Measurements from ENCODE around the gene NLRX1. TPM values are rescaled to one million over a fixed set of nuclear protein-coding genes. Genes with fewer than 3 reads are reported as not detected.

The NLRX1 gene
- total RNA-seq, 3 donors from 2014 or later (not counting 1 experiment from before 2014, with no cell fraction given) = 12.4 to 16.4 (median 13.8) TPM

DNA sequence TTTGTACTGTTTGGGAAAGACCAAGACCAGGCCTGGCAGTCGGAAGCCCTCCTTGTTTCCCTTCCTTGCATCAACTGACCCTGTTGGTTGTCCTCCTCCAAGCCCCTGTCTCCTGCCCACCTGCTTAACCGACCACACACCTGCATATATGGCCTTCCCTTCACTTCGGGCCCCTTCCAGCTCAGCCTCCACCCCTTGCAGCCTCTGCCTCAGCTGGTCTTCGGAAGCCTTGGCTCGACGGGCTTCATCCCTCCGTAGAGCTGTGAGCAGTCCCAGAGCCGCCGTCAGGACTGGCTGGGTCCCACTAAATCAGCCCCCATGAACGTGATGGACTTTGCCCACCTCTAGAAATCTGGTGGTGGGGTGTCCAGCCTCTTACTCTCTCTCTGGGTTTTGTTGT is 25.1 kb downstream of the NLRX1 start:
- Histone ChIP-seq H3K27me3 (ENCODE audit: control insufficient read depth, insufficient read depth, low read length) (no peaks in the 10 kb centered on the region), H3K4me3 (ENCODE audit: low read length) (no peak overlapping the region), H3K9me3 (ENCODE audit: control insufficient read depth, insufficient read depth, low read length) (no peaks in the 10 kb centered on the region), H3K4me1 (ENCODE audit: control insufficient read depth, insufficient read depth, low read length) (no peaks in the 10 kb centered on the region), H3K27ac (ENCODE audit: low read length) (no peak overlapping the region), H3K36me3 (ENCODE audit: control insufficient read depth, insufficient read depth, low read length) (no peaks in the 10 kb centered on the region)
- 82% methylated on average over 10 of the region's 10 CpGs for WGBS (ENCODE audit: insufficient coverage)
- intact Hi-C loops (cut with micrococcal nuclease) = loop anchor here (10.0 kb wide), 1 partner anchor 139 kb away; the partner anchor contains the start of gene HYOU1
- H3K4me1 Mint-ChIP-seq = peaks cover 0 to 9% of the 10 kb centered on the region in 2 donors
- peaks cover 7 to 8% of the 10 kb centered on the region in 2 donors for H3K27me3 Mint-ChIP-seq (ENCODE audit: low read depth in 2 of 2)
- H3K9me3 Mint-ChIP-seq = no peaks in the 10 kb centered on the region
- DNase-seq (no peak), ATAC-seq (no peak)
- TF ChIP-seq, protein P1, sequence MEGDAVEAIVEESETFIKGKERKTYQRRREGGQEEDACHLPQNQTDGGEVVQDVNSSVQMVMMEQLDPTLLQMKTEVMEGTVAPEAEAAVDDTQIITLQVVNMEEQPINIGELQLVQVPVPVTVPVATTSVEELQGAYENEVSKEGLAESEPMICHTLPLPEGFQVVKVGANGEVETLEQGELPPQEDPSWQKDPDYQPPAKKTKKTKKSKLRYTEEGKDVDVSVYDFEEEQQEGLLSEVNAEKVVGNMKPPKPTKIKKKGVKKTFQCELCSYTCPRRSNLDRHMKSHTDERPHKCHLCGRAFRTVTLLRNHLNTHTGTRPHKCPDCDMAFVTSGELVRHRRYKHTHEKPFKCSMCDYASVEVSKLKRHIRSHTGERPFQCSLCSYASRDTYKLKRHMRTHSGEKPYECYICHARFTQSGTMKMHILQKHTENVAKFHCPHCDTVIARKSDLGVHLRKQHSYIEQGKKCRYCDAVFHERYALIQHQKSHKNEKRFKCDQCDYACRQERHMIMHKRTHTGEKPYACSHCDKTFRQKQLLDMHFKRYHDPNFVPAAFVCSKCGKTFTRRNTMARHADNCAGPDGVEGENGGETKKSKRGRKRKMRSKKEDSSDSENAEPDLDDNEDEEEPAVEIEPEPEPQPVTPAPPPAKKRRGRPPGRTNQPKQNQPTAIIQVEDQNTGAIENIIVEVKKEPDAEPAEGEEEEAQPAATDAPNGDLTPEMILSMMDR (IDR thresholded peaks at IDR 0.05) = no peak
- no peak overlapping the region for H3K27ac Mint-ChIP-seq
- H3K4me3 Mint-ChIP-seq = no peak overlapping the region
- H3K36me3 Mint-ChIP-seq = no peaks in the 10 kb centered on the region

DNA sequence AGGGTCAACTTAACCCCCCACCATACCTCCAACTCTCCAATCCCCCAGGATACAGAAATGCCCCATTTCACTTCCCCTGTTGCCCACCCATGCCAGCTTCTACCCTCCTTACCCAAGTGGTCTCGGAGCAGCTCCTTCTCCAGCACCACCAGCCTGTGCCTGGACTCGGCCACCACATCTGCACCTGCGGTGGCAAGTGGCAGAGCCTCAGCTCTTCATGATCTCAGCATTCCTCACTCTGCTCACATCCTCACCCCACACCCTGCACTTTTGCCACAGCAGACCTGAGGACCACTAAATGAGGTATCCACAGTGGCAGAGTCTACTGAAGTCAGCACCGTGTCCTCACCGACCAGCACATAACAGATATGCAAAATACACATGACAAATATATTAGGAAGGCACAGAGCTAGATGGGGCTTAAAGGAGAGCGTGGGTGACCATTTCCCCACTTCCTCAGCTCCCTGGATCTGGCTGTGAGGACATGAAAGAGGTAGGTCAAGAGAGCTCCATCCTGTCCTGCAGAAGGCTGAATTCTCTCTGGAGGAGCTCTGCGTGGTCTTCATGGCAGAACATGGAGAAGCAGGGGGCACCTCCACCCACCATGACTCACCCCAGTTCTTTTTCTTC is 26.4 kb downstream of the NLRX1 start:
- Mint-ChIP-seq H3K4me3 (no peak overlapping the region), H3K36me3 (no peaks in the 10 kb centered on the region), H3K9me3 (no peaks in the 10 kb centered on the region), H3K4me1 (peaks cover 0 to 9% of the 10 kb centered on the region in 2 donors), H3K27me3 (ENCODE audit: low read depth in 2 of 2) (peaks cover 7 to 8% of the 10 kb centered on the region in 2 donors), H3K27ac (no peak overlapping the region)
- no peaks in the 10 kb centered on the region for H3K9me3 ChIP-seq (ENCODE audit: control insufficient read depth, insufficient read depth, low read length)
- H3K27ac ChIP-seq (ENCODE audit: low read length) = no peak overlapping the region
- H3K4me3 ChIP-seq (ENCODE audit: low read length) = no peak overlapping the region
- no peaks in the 10 kb centered on the region for H3K4me1 ChIP-seq (ENCODE audit: control insufficient read depth, insufficient read depth, low read length)
- ATAC-seq (no peak), DNase-seq (no peak)
- WGBS (ENCODE audit: insufficient coverage) = 88% methylated on average over 5 of the region's 7 CpGs
- intact Hi-C loops (cut with micrococcal nuclease) = loop anchor here (10.0 kb wide), 1 partner anchor 140 kb away; the partner anchor contains the start of gene HYOU1
- H3K27me3 ChIP-seq (ENCODE audit: control insufficient read depth, insufficient read depth, low read length) = no peaks in the 10 kb centered on the region
- no peaks in the 10 kb centered on the region for H3K36me3 ChIP-seq (ENCODE audit: control insufficient read depth, insufficient read depth, low read length)
- TF ChIP-seq, protein P1 (IDR thresholded peaks at IDR 0.05) = no peak

DNA sequence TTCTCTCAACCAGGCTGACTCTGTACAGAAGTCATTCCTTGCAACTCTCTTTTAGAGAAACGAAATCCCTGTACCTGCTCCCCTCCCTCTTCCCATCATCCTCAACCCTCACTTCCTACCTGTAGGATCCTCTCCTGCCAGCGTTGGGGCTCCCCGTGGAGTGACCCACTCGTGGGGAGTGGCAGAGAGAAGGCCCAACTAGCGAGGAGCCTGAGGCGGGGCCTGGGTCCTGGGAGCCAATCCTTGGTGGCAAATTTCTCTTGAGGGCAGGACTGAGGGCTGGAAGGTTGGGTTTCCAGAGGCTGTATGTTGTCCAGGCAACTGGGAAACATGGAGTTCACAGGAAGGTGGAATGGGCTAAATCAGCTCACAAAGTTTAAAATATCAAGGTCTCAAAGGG is 27.2 kb downstream of the NLRX1 start:
- Histone ChIP-seq H3K36me3 (ENCODE audit: control insufficient read depth, insufficient read depth, low read length) (no peaks in the 10 kb centered on the region), H3K27ac (ENCODE audit: low read length) (no peak overlapping the region), H3K4me3 (ENCODE audit: low read length) (no peak overlapping the region), H3K9me3 (ENCODE audit: control insufficient read depth, insufficient read depth, low read length) (no peaks in the 10 kb centered on the region), H3K4me1 (ENCODE audit: control insufficient read depth, insufficient read depth, low read length) (no peaks in the 10 kb centered on the region), H3K27me3 (ENCODE audit: control insufficient read depth, insufficient read depth, low read length) (no peaks in the 10 kb centered on the region)
- no peak overlapping the region for H3K4me3 Mint-ChIP-seq
- H3K4me1 Mint-ChIP-seq = peaks cover 0 to 9% of the 10 kb centered on the region in 2 donors
- H3K27ac Mint-ChIP-seq = no peak overlapping the region
- TF ChIP-seq, protein P1 (IDR thresholded peaks at IDR 0.05) = no peak
- intact Hi-C loops (cut with micrococcal nuclease) = loop anchor here (10.0 kb wide), 1 partner anchor 141 kb away; the partner anchor contains the start of gene HYOU1
- H3K36me3 Mint-ChIP-seq = no peaks in the 10 kb centered on the region
- 61% methylated on average over 6 of the region's 6 CpGs for WGBS (ENCODE audit: insufficient coverage)
- no peaks in the 10 kb centered on the region for H3K9me3 Mint-ChIP-seq
- ATAC-seq (no peak), DNase-seq (no peak)
- peaks cover 7 to 8% of the 10 kb centered on the region in 2 donors for H3K27me3 Mint-ChIP-seq (ENCODE audit: low read depth in 2 of 2)
